MM.1S (cell line): ENCODE results near the gene SLC16A13.
A peak's percentile ranks its signal among the peaks of the same experiment; 100 is the strongest.

Source experiments
- DNase-seq: peaks from one replicate; pipeline ENCODE4 v3.0.0-alpha.2; 2015
- H2AFZ ChIP-seq: fragments of 300-600 bp; sonication (generic); 2 replicates; pipeline ENCODE4 v1.6.0; 2016; ENCODE audit warnings: antibody characterized with exemption, low read length
- H3F3A ChIP-seq: fragments of 300-600 bp; sonication (generic); 2 replicates; pipeline ENCODE4 v1.6.1; 2016; ENCODE audit warnings: mild to moderate bottlenecking, antibody characterized with exemption, low read length, moderate library complexity, mixed read lengths; ENCODE audit not compliant: insufficient read depth
- H3K27ac ChIP-seq: fragments of 300-600 bp; sonication (generic); 2 replicates; pipeline ENCODE4 v1.5.1; 2016; ENCODE audit warnings: mild to moderate bottlenecking, low read length
- H3K27me3 ChIP-seq: fragments of 300-600 bp; sonication (generic); replicated peaks from 2 replicates; pipeline ENCODE4 v1.6.0; 2016; ENCODE audit warnings: low read length; ENCODE audit not compliant: insufficient read depth
- H3K36me3 ChIP-seq: fragments of 300-600 bp; sonication (generic); replicated peaks from 2 replicates; pipeline ENCODE4 v1.6.1; 2016; ENCODE audit warnings: mild to moderate bottlenecking, low read length, mixed read lengths; ENCODE audit not compliant: insufficient read depth
- H3K4me1 ChIP-seq: fragments of 300-600 bp; sonication (generic); 2 replicates; pipeline ENCODE4 v1.6.1; 2016; ENCODE audit warnings: low read length, mixed read lengths
- H3K4me2 ChIP-seq: fragments of 300-600 bp; sonication (generic); 2 replicates; pipeline ENCODE4 v1.6.0; 2016; ENCODE audit warnings: low read depth, low read length
- H3K4me3 ChIP-seq: fragments of 300-600 bp; sonication (generic); 2 replicates; pipeline ENCODE4 v1.5.1; 2016; ENCODE audit warnings: low read length, mixed read lengths
- H3K79me2 ChIP-seq: fragments of 300-600 bp; sonication (generic); 2 replicates; pipeline ENCODE4 v1.6.1; 2016; ENCODE audit warnings: mixed run types, low read length, mixed read lengths
- H3K9ac ChIP-seq: fragments of 300-600 bp; sonication (generic); 2 replicates; pipeline ENCODE4 v1.6.1; 2016; ENCODE audit warnings: low read length, mixed read lengths
- H3K9me2 ChIP-seq: fragments of 300-600 bp; sonication (generic); replicated peaks from 2 replicates; pipeline ENCODE4 v1.6.1; 2016; ENCODE audit warnings: mild to moderate bottlenecking, low read length, mixed read lengths; ENCODE audit not compliant: insufficient read depth
- H3K9me3 ChIP-seq: fragments of 300-600 bp; sonication (generic); replicated peaks from 2 replicates; pipeline ENCODE4 v1.6.1; 2016; ENCODE audit warnings: mild to moderate bottlenecking, low read length, mixed read lengths; ENCODE audit not compliant: insufficient read depth
- H4K20me1 ChIP-seq: fragments of 300-600 bp; sonication (generic); 2 replicates; pipeline ENCODE4 v1.6.1; 2016; ENCODE audit warnings: mild to moderate bottlenecking, low read length, moderate library complexity, mixed read lengths; ENCODE audit not compliant: insufficient read depth
- CTCF ChIP-seq: fragments of 300-600 bp; sonication (generic); IDR thresholded peaks from 2 replicates; pipeline ENCODE4 v1.5.1; 2016; ENCODE audit warnings: antibody characterized with exemption, low read length, mixed read lengths
- EZH2 ChIP-seq: fragments of 300-600 bp; sonication (generic); optimal IDR thresholded peaks from 2 replicates; pipeline ENCODE3; 2017; ENCODE audit warnings: low read depth, mild to moderate bottlenecking, antibody characterized with exemption, low read length, mixed read lengths
- EZH2phosphoT487 ChIP-seq: fragments of 300-600 bp; sonication (generic); IDR thresholded peaks from 2 replicates; pipeline ENCODE4 v1.6.1; 2018; ENCODE audit warnings: antibody characterized with exemption, low read length

Gene SLC16A13

GRCh38 chr17:7019367-7019766, 16.4 kb upstream of the SLC16A13 start:
- Histone ChIP-seq H3K4me1 (peaks cover 22% of the 10 kb centered on the region), H3K79me2 (peaks cover 14% of the 10 kb centered on the region), H3K4me2 (no peak overlapping the region), H3K4me3 (no peak overlapping the region), H3K27ac (no peak overlapping the region), H3K9me2 (no peaks in the 10 kb centered on the region), H3K9ac (no peak overlapping the region), H3F3A (peaks cover 25% of the 10 kb centered on the region), H3K9me3 (no peaks in the 10 kb centered on the region), H3K27me3 (no peaks in the 10 kb centered on the region), H2AFZ (no peak overlapping the region), H3K36me3 (no peaks in the 10 kb centered on the region), H4K20me1 (no peaks in the 10 kb centered on the region)
- TF ChIP-seq CTCF (no peak), EZH2 (no peak), EZH2phosphoT487 (no peak)
- no peak for DNase-seq

GRCh38 chr17:7019839-7020519, 15.8 kb upstream of the SLC16A13 start:
- Histone ChIP-seq H3K9me3 (no peaks in the 10 kb centered on the region), H3K4me3 (no peak overlapping the region), H3K36me3 (no peaks in the 10 kb centered on the region), H3K9me2 (no peaks in the 10 kb centered on the region), H3F3A (peaks cover 24% of the 10 kb centered on the region), H3K27me3 (no peaks in the 10 kb centered on the region), H3K79me2 (peaks cover 14% of the 10 kb centered on the region), H3K4me1 (peaks cover 22% of the 10 kb centered on the region), H3K4me2 (no peak overlapping the region), H2AFZ (no peak overlapping the region), H4K20me1 (no peaks in the 10 kb centered on the region), H3K27ac (no peak overlapping the region), H3K9ac (no peak overlapping the region)
- DNase-seq = no peak
- TF ChIP-seq CTCF (no peak), EZH2 (no peak), EZH2phosphoT487 (no peak)

- Histone ChIP-seq H2AFZ (peak overlapping the region; percentile 54; the same call in 1 of the 2 replicates), H3K4me2 (peak overlapping the region; percentile 54; the same call in 1 of the 2 replicates), H3F3A (peaks cover 13% of the 10 kb centered on the region), H3K4me1 (peaks cover 19% of the 10 kb centered on the region), H3K27me3 (no peaks in the 10 kb centered on the region), H3K79me2 (peaks cover 9% of the 10 kb centered on the region), H3K36me3 (no peaks in the 10 kb centered on the region), H4K20me1 (no peaks in the 10 kb centered on the region), H3K4me3 (peak overlapping the region; percentile 51; the same call in 1 of the 2 replicates), H3K9ac (peak overlapping the region; percentile 35; the same call in 1 of the 2 replicates), H3K9me2 (no peaks in the 10 kb centered on the region), H3K27ac (no peak overlapping the region), H3K9me3 (no peaks in the 10 kb centered on the region)
- TF ChIP-seq EZH2phosphoT487 (no peak), CTCF (no peak), EZH2 (no peak)
- DNase-seq = no peak
Observed at GRCh38 chr17:7020894-7021664, 14.7 kb upstream of the SLC16A13 start.
